ENCODE data around the gene GLT8D1.
A peak's percentile ranks its signal among the peaks of the same experiment; 100 is the strongest.
"Not testable (repeated sequence)": the region's sequence is repeated elsewhere in the genome, so short reads cannot be mapped to it uniquely, and the experiment has no call there.

The GLT8D1 gene

GRCh38 chr3:52679811-52680210, 25.8 kb downstream of the GLT8D1 start:
- DNase-seq (ENCODE audit: low read depth) = no peak

GRCh38 chr3:52679199-52679538, 26.4 kb downstream of the GLT8D1 start:
- DNase-seq (ENCODE audit: low read depth) = no peak

DNA sequence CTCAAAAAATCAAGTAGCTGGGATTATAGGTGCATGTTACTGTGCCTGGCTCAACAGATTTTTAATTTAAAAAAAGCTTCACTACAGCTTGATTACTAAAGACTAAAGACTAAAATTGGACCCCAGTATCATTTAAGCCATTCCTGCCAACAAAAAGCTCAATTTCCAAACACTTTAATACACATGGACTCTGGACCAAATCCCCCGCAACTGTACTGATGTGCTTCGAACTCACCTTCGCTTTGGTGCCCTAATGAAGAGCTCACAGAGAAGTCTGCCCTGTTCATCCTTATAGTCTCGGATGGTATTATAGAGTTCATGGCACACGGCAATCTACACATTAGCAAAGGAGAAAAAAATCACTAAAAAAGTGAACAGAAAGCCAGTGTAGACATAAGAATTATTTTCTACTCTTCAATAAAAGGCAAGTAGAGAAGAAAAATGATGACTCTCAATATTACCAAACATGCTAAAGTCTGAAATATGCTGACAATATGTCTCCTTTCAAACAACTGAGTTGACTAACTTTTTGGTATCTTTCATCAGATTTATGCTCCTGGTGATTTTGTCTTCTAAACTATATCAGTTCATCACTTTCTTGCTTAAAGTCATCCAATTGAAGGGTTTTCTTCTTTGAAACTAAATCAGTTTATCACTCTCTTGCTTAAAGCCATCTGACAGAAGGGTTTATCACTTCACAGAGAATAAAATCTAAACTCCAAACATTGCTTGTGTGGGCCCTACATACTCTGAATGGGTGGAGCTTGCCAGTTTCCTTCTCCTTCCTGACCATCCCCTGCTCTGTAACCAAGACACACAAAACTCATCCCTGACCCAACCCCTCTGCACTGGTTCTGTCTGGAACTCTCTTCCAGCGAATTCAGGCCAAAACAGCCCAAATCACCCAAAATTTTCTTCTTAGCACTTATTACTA, 27.1 kb downstream of the GLT8D1 start:
- DNase-seq (ENCODE audit: low read depth) = no peak

GRCh38 chr3:52676201-52676600, 29.4 kb downstream of the GLT8D1 start:
- not testable (repeated sequence) for DNase-seq (ENCODE audit: low read depth)

GRCh38 chr3:52671676-52672075, 33.9 kb downstream of the GLT8D1 start:
- no peak for DNase-seq (ENCODE audit: low read depth)

DNA sequence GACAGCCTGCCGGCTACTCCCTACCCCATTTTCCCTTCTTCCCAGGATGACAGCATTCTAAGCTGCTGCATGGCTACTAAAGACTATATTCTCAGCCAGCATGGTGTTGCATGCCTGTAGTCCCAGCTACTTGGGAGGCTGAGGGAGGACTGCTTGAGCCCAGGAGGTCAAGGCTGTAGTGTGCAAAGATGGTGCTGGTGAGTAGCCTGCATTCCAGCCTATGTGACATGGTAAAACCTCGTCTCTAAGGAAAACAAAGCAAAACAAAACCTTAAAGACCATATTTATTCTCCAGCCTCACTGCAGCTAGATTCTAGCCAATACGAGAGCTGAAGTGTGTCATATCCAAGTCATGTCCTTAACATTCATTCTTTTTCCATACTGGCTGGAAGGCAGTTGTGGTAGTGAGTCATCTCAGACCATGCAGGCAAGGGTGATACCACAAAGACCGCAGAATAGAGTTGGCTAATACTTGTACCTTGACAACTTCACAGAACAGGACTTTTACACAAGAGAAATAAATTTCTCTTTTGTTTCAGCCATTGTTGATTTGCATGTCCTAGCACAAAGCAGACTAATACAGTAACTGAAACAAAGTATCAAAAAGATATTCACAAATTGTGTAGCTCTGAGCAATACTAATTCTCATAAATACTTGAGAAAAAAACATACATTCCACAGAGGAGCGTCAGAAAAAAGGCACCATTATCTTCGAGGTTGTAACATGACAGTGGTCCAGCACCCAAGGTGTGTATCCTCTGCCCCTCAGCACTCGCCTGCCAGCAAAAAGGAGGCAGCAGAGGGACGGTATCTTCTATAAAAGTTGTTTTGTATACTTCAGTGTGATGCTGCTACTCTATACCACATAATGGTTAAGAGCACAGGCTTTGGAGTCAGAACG, 34.7 kb downstream of the GLT8D1 start:
- peak; percentile 99 for DNase-seq (ENCODE audit: low read depth)

DNA sequence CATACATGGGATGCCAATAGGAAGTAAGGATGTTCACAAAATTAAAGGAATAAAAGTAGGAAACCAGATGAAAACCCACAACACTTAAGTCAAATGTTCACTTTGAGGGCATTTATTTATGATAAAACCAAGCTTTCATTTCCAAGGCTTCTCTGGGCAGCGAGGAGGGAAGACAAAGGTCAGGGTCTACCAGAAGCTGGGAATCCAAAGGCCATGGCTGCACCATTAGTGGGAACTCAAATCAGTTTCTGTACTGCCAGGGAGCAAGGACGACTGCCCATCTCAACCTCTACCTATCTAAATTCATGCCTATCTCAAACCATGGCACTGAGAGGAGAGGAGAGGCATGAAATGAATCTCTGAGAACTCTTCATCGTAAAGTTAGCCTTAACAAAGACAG, 42.5 kb downstream of the GLT8D1 start:
- DNase-seq (ENCODE audit: low read depth) = no peak

DNA sequence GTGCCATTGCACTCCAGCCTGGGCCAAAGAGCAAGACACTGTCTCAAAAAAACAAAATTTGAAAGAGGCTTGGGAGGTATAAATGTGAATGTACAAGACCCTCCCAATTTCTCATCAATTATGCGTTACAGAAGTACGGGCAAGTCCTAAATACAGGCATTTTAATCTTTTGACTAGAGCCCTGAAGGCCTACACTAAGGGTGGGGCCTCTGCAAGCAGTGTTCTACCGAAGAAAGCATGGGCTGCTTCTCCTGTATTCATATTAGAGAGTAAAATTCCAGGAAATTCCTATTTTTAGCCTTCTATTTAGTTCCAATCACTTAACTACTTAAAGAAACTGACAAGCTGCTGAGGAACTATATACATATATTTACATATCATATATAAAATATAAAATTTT, 45.5 kb downstream of the GLT8D1 start:
- no peak for DNase-seq (ENCODE audit: low read depth)

- DNase-seq (ENCODE audit: low read depth) = no peak
Measured at GRCh38 chr3:52655895-52656294, 49.7 kb downstream of the GLT8D1 start.

GRCh38 chr3:52651592-52651991, 54.0 kb downstream of the GLT8D1 start:
- DNase-seq (ENCODE audit: low read depth) = no peak

- DNase-seq (ENCODE audit: low read depth) = no peak
Measured at GRCh38 chr3:52650439-52650838, 55.2 kb downstream of the GLT8D1 start.

DNA sequence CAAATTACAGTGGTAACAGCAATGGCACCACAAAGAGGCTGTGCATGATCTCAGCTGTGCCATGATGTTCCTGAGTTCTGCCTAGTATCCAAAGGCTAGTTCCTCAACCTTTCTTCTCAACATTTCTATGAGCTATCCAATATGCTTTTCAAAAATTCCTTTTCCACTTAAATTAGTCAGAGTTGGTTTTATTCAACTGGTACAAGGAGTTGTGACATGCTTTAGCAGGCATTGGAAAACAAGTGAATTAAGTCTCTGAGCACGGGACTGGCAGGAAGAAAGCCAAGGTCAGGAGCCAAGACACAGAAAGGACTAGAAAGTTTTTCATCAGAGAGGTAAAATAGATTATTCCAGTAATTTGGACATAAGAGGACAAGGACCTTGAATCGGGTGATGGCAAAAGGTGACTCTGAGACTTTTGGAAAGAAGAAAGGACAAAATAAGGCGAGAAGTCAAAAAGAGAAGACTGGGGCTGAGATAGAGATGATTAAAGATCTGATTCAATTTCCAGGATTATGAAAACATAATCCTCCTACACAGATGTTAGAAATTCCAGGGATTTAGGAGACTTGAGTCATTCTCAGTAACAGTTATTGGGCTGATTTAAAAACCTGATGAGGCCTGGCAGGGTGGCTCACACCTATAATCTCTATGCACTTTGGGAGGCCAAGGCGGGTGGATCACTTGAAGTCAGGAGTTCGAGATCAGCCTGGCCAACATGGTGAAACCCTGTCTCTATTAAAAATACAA, 56.0 kb downstream of the GLT8D1 start:
- DNase-seq (ENCODE audit: low read depth) = peak; percentile 39

GRCh38 chr3:52645549-52645948, 60.0 kb downstream of the GLT8D1 start:
- no peak for DNase-seq (ENCODE audit: low read depth)

All from HS-27A (cell line).